ENCODE measurements around the gene BHLHA15. TPM values are rescaled to one million over a fixed set of nuclear protein-coding genes. Genes with fewer than 3 reads are reported as not detected.

The BHLHA15 gene
- total RNA-seq, 2 experiments from 2014 or later, result not detected

- H3K9me3 ChIP-seq (ENCODE audit: control insufficient read depth in 1 of 2, insufficient read depth in 1 of 2, low read length in 2 of 2), result no peaks in the 10 kb centered on the region
- POLR2A ChIA-PET, result interaction anchor here (0.7 kb wide), 1 partner anchor 12 kb away, joined by 3 read pairs; no protein-coding TSS in a partner anchor
- peaks cover 86% of the 10 kb centered on the region for H3K36me3 Mint-ChIP-seq (ENCODE audit: low read depth)
- no peak for TF ChIP-seq CTCF (IDR thresholded peaks at IDR 0.05)
- DNase-seq (no peak), ATAC-seq (ENCODE audit: poor library complexity) (no peak)
- H3K27me3 Mint-ChIP-seq, result no peaks in the 10 kb centered on the region
- H3K27me3 ChIP-seq (ENCODE audit: control insufficient read depth in 1 of 2, insufficient read depth in 2 of 2, low read length in 2 of 2), result no peaks in the 10 kb centered on the region
- no peaks in the 10 kb centered on the region for H3K4me1 ChIP-seq (ENCODE audit: insufficient read depth, low read length)
- no peak overlapping the region for H3K27ac ChIP-seq (ENCODE audit: low read depth in 1 of 2, low read length in 2 of 2)
- H3K4me3 ChIP-seq (ENCODE audit: low read length), result no peak overlapping the region
- no peaks in the 10 kb centered on the region for H3K9me3 Mint-ChIP-seq
- H3K27ac Mint-ChIP-seq, result no peak overlapping the region
- H3K4me1 Mint-ChIP-seq (ENCODE audit: low read depth), result peaks cover 8% of the 10 kb centered on the region
- H3K36me3 ChIP-seq (ENCODE audit: insufficient read depth, low read length), result peaks cover 68% of the 10 kb centered on the region
- CTCF ChIA-PET, result no interaction called here
- no peak overlapping the region for H3K4me3 Mint-ChIP-seq
- intact Hi-C loops (cut with DNase I, micrococcal nuclease), result no loop called here
These were observed 19.4 kb upstream of the BHLHA15 start for GRCh38 chr7:98191668-98192431.

GRCh38 chr7:98192781-98193457 is 18.3 kb upstream of the BHLHA15 start:
- H3K4me1 Mint-ChIP-seq (ENCODE audit: low read depth), result peaks cover 13% of the 10 kb centered on the region
- intact Hi-C loops (cut with DNase I, micrococcal nuclease), result no loop called here
- ChIA-PET POLR2A (interaction anchor here (0.7 kb wide), 1 partner anchor 11 kb away, joined by 3 read pairs; no protein-coding TSS in a partner anchor), CTCF (no interaction called here)
- Histone ChIP-seq H3K9me3 (ENCODE audit: control insufficient read depth in 1 of 2, insufficient read depth in 1 of 2, low read length in 2 of 2) (peaks cover 0 to under 1% of the 10 kb centered on the region in 2 experiments), H3K4me1 (ENCODE audit: insufficient read depth, low read length) (no peaks in the 10 kb centered on the region), H3K27ac (ENCODE audit: low read depth in 1 of 2, low read length in 2 of 2) (no peak overlapping the region), H3K4me3 (ENCODE audit: low read length) (no peak overlapping the region), H3K36me3 (ENCODE audit: insufficient read depth, low read length) (peaks cover 63% of the 10 kb centered on the region), H3K27me3 (ENCODE audit: control insufficient read depth in 1 of 2, insufficient read depth in 2 of 2, low read length in 2 of 2) (no peaks in the 10 kb centered on the region)
- peaks cover 86% of the 10 kb centered on the region for H3K36me3 Mint-ChIP-seq (ENCODE audit: low read depth)
- H3K9me3 Mint-ChIP-seq, result no peaks in the 10 kb centered on the region
- no peak overlapping the region for H3K27ac Mint-ChIP-seq
- no peaks in the 10 kb centered on the region for H3K27me3 Mint-ChIP-seq
- no peak for TF ChIP-seq CTCF (IDR thresholded peaks at IDR 0.05)
- no peak for ATAC-seq (ENCODE audit: poor library complexity)
- no peak for DNase-seq
- no peak overlapping the region for H3K4me3 Mint-ChIP-seq

GRCh38 chr7:98193474-98194180 is 17.6 kb upstream of the BHLHA15 start:
- no peaks in the 10 kb centered on the region for H3K4me1 ChIP-seq (ENCODE audit: insufficient read depth, low read length)
- H3K4me1 Mint-ChIP-seq (ENCODE audit: low read depth), result peaks cover 13% of the 10 kb centered on the region
- no peaks in the 10 kb centered on the region for H3K27me3 Mint-ChIP-seq
- no peak overlapping the region for H3K27ac Mint-ChIP-seq
- ATAC-seq (ENCODE audit: poor library complexity) (no peak), DNase-seq (no peak)
- intact Hi-C loops (cut with DNase I, micrococcal nuclease), result no loop called here
- no peak overlapping the region for H3K27ac ChIP-seq (ENCODE audit: low read depth in 1 of 2, low read length in 2 of 2)
- TF ChIP-seq CTCF (IDR thresholded peaks at IDR 0.05), result no peak
- peaks cover 84% of the 10 kb centered on the region for H3K36me3 Mint-ChIP-seq (ENCODE audit: low read depth)
- peaks cover 0 to 7% of the 10 kb centered on the region in 2 experiments for H3K9me3 ChIP-seq (ENCODE audit: control insufficient read depth in 1 of 2, insufficient read depth in 1 of 2, low read length in 2 of 2)
- CTCF ChIA-PET, result no interaction called here
- H3K36me3 ChIP-seq (ENCODE audit: insufficient read depth, low read length), result peaks cover 57% of the 10 kb centered on the region
- no peak overlapping the region for H3K4me3 Mint-ChIP-seq
- POLR2A ChIA-PET, result no interaction called here
- H3K4me3 ChIP-seq (ENCODE audit: low read length), result no peak overlapping the region
- no peaks in the 10 kb centered on the region for H3K27me3 ChIP-seq (ENCODE audit: control insufficient read depth in 1 of 2, insufficient read depth in 2 of 2, low read length in 2 of 2)
- H3K9me3 Mint-ChIP-seq, result no peaks in the 10 kb centered on the region
